GM12878 (cell line): ENCODE measurements around the gene BAHD1.

ENCODE experiments used
- CREM ChIP-seq: IDR thresholded peaks from 2 replicates; pipeline ENCODE4 v1.6.1; 2014; ENCODE audit warnings: antibody characterized with exemption, low read depth
- MAX ChIP-seq: IDR thresholded peaks from 2 replicates; pipeline ENCODE4 v1.6.1; 2012; ENCODE audit warnings: low read depth, low read length, improper control_type of control experiment
- MLLT1 ChIP-seq: fragments of 450-650 bp; IDR thresholded peaks from 2 replicates; pipeline ENCODE4 v1.6.1; 2016; ENCODE audit warnings: mild to moderate bottlenecking
- SIN3A ChIP-seq: IDR thresholded peaks from 2 replicates; pipeline ENCODE4 v1.6.1; 2012; ENCODE audit warnings: low read depth, low read length, improper control_type of control experiment
- TAF1 ChIP-seq: IDR thresholded peaks from 2 replicates; pipeline ENCODE4 v1.6.1; 2011; ENCODE audit warnings: mild to moderate bottlenecking, low read depth, low read length, borderline replicate concordance
- TF ChIP-seq, protein P1 (sequence below), 3 experiments: IDR thresholded peaks in 2 of 3; conservative IDR thresholded peaks in 1 of 3; 2 replicates each; pipeline ENCODE4 v1.5.1; 2011; ENCODE audit warnings: low read depth in 3 of 3, low read length in 3 of 3, mild to moderate bottlenecking in 3 of 3, control low read depth in 2 of 3, moderate library complexity in 2 of 3, inconsistent platforms in 1 of 3, mixed read lengths in 1 of 3; ENCODE audit not compliant: control insufficient read depth in 2 of 3, insufficient read depth in 1 of 3; ENCODE audit errors: extremely low read depth in 1 of 3

DNA sequence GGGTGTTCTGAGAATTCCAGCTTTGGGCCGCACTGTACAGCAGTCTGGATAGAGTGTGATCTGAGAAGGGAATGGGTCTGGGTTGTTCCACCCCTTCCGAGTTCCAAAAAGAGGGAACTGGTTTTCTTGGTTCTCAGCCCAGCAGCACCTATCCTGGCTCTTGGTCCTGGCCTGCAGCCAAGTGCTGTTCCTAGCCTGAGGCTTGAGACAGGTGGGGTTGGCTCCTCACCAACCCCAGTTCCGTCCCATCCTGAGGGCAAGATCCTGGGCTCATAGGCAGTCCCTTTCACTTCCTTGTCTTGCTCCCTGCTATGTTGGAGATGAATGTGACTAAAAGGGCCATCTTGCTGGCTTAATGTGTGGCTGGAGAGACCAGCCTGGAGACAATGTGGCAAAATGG lies 20.0 kb upstream of the BAHD1 start:
- TF ChIP-seq, protein P1, sequence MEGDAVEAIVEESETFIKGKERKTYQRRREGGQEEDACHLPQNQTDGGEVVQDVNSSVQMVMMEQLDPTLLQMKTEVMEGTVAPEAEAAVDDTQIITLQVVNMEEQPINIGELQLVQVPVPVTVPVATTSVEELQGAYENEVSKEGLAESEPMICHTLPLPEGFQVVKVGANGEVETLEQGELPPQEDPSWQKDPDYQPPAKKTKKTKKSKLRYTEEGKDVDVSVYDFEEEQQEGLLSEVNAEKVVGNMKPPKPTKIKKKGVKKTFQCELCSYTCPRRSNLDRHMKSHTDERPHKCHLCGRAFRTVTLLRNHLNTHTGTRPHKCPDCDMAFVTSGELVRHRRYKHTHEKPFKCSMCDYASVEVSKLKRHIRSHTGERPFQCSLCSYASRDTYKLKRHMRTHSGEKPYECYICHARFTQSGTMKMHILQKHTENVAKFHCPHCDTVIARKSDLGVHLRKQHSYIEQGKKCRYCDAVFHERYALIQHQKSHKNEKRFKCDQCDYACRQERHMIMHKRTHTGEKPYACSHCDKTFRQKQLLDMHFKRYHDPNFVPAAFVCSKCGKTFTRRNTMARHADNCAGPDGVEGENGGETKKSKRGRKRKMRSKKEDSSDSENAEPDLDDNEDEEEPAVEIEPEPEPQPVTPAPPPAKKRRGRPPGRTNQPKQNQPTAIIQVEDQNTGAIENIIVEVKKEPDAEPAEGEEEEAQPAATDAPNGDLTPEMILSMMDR (IDR thresholded peaks at IDR 0.05 in 2 of 3, conservative IDR thresholded peaks at IDR 0.05 in 1 of 3; ENCODE audit: control insufficient read depth in 2 of 3, extremely low read depth in 1 of 3, insufficient read depth in 1 of 3, low read depth in 3 of 3, low read length in 3 of 3), result no peak
- TF ChIP-seq MLLT1 (no peak), TAF1 (no peak), CREM (no peak), SIN3A (no peak), MAX (no peak)
